Measurements from ENCODE around the gene GPX4. TPM values are rescaled to one million over a fixed set of nuclear protein-coding genes. Genes with fewer than 3 reads are reported as not detected.

The GPX4 gene
- total and polyA plus RNA-seq, 3 donors from 2014 or later: 1,153 to 1,893 (median 1,773) TPM

GRCh38 chr19:1131718-1132551 lies 28.1 kb downstream of the GPX4 start:
- TF ChIP-seq CTCF (IDR thresholded peaks at IDR 0.05): peak in 1 of 3 experiments; percentile 20
- no peak for TF ChIP-seq POLR2A (IDR thresholded peaks at IDR 0.05)
- H3K9me3 ChIP-seq: no peaks in the 10 kb centered on the region
- H3K36me3 ChIP-seq (ENCODE audit: low read depth, missing control alignments): no peaks in the 10 kb centered on the region
- H3K27me3 ChIP-seq: no peaks in the 10 kb centered on the region
- peak overlapping the region; percentile 41 to 55 for H3K4me3 ChIP-seq
- peak overlapping the region; percentile 71 to 86 for H3K27ac ChIP-seq
- WGBS, 2 donors: 8 to 31% methylated on average over 11 to 61 of the region's 64 CpGs
- intact Hi-C loops (cut with DNase I; ENCODE audit: low total_unique reads): no loop called here
- peaks cover 31% of the 10 kb centered on the region for H3K4me1 ChIP-seq
- peak; percentile 79 for DNase-seq

GRCh38 chr19:1132552-1133383 lies 29.0 kb downstream of the GPX4 start:
- Histone ChIP-seq H3K36me3 (ENCODE audit: low read depth, missing control alignments) (no peaks in the 10 kb centered on the region), H3K27me3 (no peaks in the 10 kb centered on the region), H3K4me3 (peak overlapping the region; percentile 41 to 55), H3K27ac (peak overlapping the region; percentile 71 to 86), H3K9me3 (no peaks in the 10 kb centered on the region), H3K4me1 (peaks cover 31% of the 10 kb centered on the region)
- 11 to 26% methylated on average over 14 to 32 of the region's 48 CpGs for WGBS, 2 donors
- TF ChIP-seq POLR2A (IDR thresholded peaks at IDR 0.05) (no peak), CTCF (IDR thresholded peaks at IDR 0.05) (no peak)
- no peak for DNase-seq
- intact Hi-C loops (cut with DNase I; ENCODE audit: low total_unique reads): no loop called here

GRCh38 chr19:1133471-1133929 lies 29.7 kb downstream of the GPX4 start:
- H3K4me1 ChIP-seq: peaks cover 31% of the 10 kb centered on the region

GRCh38 chr19:1134431-1134830 lies 30.6 kb downstream of the GPX4 start:
- H3K9me3 ChIP-seq: no peaks in the 10 kb centered on the region
- no peaks in the 10 kb centered on the region for H3K36me3 ChIP-seq (ENCODE audit: low read depth, missing control alignments)
- no peak overlapping the region for H3K27ac ChIP-seq
- H3K4me1 ChIP-seq: peaks cover 31% of the 10 kb centered on the region
- no peak for TF ChIP-seq POLR2A (IDR thresholded peaks at IDR 0.05)
- no peak for TF ChIP-seq CTCF (IDR thresholded peaks at IDR 0.05)
- H3K27me3 ChIP-seq: no peaks in the 10 kb centered on the region
- DNase-seq: no peak
- WGBS, 2 donors: 92 to 94% methylated on average over 11 of the region's 11 CpGs
- no peak overlapping the region for H3K4me3 ChIP-seq
- intact Hi-C loops (cut with DNase I; ENCODE audit: low total_unique reads): no loop called here

More at GRCh38 chr19:1133471-1133929, 29.7 kb downstream of the GPX4 start:
- Histone ChIP-seq H3K27me3 (no peaks in the 10 kb centered on the region), H3K4me3 (peak overlapping the region; percentile 41 to 55), H3K36me3 (ENCODE audit: low read depth, missing control alignments) (no peaks in the 10 kb centered on the region), H3K27ac (peak overlapping the region; percentile 71 to 86), H3K9me3 (no peaks in the 10 kb centered on the region)
- TF ChIP-seq CTCF (IDR thresholded peaks at IDR 0.05): no peak
- peak; percentile 80 for DNase-seq
- 20 to 64% methylated on average over 2 to 24 of the region's 25 CpGs for WGBS, 2 donors
- intact Hi-C loops (cut with DNase I; ENCODE audit: low total_unique reads): no loop called here

Data from testis (tissue), 3 donors.